ENCODE data around the gene WDR7. TPM values are rescaled to one million over a fixed set of nuclear protein-coding genes. Genes with fewer than 3 reads are reported as not detected.

WDR7 gene
- total and polyA plus RNA-seq, 10 of the 15 experiments (the other 5 are each of a cell fraction or from before 2014, with no cell fraction given) = 2.8 to 16.5 (median 11.7) TPM

- TF ChIP-seq E4F1 (IDR thresholded peaks at IDR 0.05; ENCODE audit: borderline replicate concordance, partially characterized antibody) (no peak), ZNF687 (IDR thresholded peaks at IDR 0.05) (peak; percentile 71), MEF2B (IDR thresholded peaks at IDR 0.05; ENCODE audit: partially characterized antibody, poor library complexity, severe bottlenecking) (peak; percentile 100), POLR2AphosphoS5 (IDR thresholded peaks at IDR 0.05; ENCODE audit: low read length) (no peak), YBX1 (IDR thresholded peaks at IDR 0.05) (peak; percentile 60; the same call in 1 of the 2 replicates), NR2C2 (IDR thresholded peaks at IDR 0.05; ENCODE audit: borderline replicate concordance, control insufficient read depth, insufficient read length, low read depth) (no peak), POU2F2 (IDR thresholded peaks at IDR 0.05; ENCODE audit: borderline replicate concordance, low read depth, low read length) (peak; percentile 94; the same call in 2 of the 3 replicates), ZBTB4 (CRISPR knock-in tag; IDR thresholded peaks at IDR 0.05) (no peak), GATAD2B (conservative IDR thresholded peaks at IDR 0.05; ENCODE audit: low read depth) (peak; percentile 97), PKNOX1 (IDR thresholded peaks at IDR 0.05) (peak; percentile 65), HCFC1 (IDR thresholded peaks at IDR 0.05; ENCODE audit: low read length) (no peak), ELK1 (IDR thresholded peaks at IDR 0.05; ENCODE audit: low read depth, low read length) (no peak), IKZF1 (conservative IDR thresholded peaks at IDR 0.05) (peak; percentile 96), WRNIP1 (IDR thresholded peaks at IDR 0.05; ENCODE audit: borderline replicate concordance, low read depth, low read length) (no peak), RB1 (IDR thresholded peaks at IDR 0.05; ENCODE audit: borderline replicate concordance) (peak; percentile 79; the same call in 1 of the 2 replicates), CEBPB (IDR thresholded peaks at IDR 0.05; ENCODE audit: borderline replicate concordance in 1 of 2, low read depth in 2 of 2, low read length in 2 of 2) (peak in 1 of 2 experiments; percentile 97; a peak in 1 of 4 replicates)
Observed at GRCh38 chr18:57077786-57078552, 426.8 kb downstream of the WDR7 start (continued).
